Neutrophil (primary cell): ENCODE data around the gene PTRHD1.

Experiments used
- H3K27ac ChIP-seq: fragments of 200-600 bp; sonication (generic); 2 replicates; pipeline ENCODE4 v1.5.1; 2016; ENCODE audit warnings: mild to moderate bottlenecking, moderate library complexity
- H3K27me3 ChIP-seq: fragments of 200-600 bp; sonication (generic); 2 replicates; pipeline ENCODE4 v1.6.0; 2016; ENCODE audit warnings: mild to moderate bottlenecking
- H3K36me3 ChIP-seq: fragments of 200-600 bp; sonication (generic); 2 replicates; pipeline ENCODE4 v1.5.1; 2017
- H3K4me1 ChIP-seq, 2 experiments: fragments of 200-600 bp in 1 of 2; sonication (generic) in 1 of 2; 1 replicate in 1 of 2; 2 replicates in 1 of 2; pipeline versions ENCODE4 v1.5.1 to v1.6.1; 2013 to 2016; ENCODE audit warnings: low read depth in 1 of 2, low read length in 1 of 2, mild to moderate bottlenecking in 1 of 2, moderate library complexity in 1 of 2; ENCODE audit not compliant: control insufficient read depth in 1 of 2, insufficient read depth in 1 of 2
- H3K4me3 ChIP-seq, 2 experiments: fragments of 200-600 bp in 1 of 2; sonication (generic) in 1 of 2; 1 replicate in 1 of 2; 2 replicates in 1 of 2; pipeline ENCODE4 v1.5.1; 2013 to 2016; ENCODE audit warnings: low read depth in 1 of 2, low read length in 1 of 2, mild to moderate bottlenecking in 1 of 2, moderate library complexity in 1 of 2
- H3K9me3 ChIP-seq: fragments of 200-600 bp; sonication (generic); 2 replicates; pipeline ENCODE4 v1.5.1; 2016
- CTCF ChIP-seq: fragments of 200-600 bp; sonication (generic); IDR thresholded peaks from 2 replicates; pipeline ENCODE4 v1.5.1; 2016; ENCODE audit warnings: antibody characterized with exemption

The PTRHD1 gene

DNA sequence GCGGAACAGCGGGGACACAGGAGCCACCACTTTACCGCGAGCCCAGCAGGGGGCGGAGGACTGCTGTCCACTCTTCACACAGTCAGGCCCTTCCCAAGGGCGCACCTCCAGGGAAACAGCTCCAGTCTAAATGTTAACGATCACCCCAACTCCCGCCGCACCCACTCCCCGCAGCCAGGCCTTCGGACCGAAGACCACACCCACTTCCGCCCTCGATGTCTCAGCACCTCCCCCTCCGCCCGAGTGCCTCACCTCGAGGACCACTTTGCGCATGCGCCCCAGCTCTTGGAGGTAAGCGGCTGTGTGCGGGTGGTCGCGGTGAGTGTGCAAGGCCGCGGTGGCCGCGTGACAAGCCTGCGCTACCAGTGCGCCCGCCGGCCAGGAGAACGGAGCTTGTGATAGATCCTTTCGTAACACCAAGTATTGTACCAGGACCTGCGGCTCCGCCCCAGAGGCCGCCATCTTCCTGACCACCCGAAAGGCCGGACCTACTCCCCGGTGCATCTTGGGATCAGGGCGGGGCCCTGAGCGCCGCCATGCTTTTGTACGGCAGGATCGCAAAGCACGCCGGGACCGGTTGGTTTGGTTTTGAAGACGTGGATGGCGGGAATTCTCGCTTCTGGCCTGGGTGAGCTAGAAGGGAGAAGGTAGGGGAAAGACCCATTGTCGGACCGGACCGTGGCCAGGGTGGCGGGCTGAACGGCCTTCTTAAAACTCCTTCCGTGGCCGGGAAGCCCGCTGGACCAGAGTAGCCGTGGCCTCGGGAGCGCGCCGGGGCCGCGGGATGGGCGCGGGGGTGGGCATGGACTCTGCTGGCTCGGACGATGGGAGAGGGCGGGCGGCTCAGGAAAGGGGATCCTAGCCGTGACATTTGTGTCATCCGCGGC is at the start of gene PTRHD1, which contains the start of gene CENPO:
Gene PTRHD1 (minus strand): TSS at position 518 of the 887 bp plus-strand sequence. CDS start 14 bp downstream, at position 504.
Gene CENPO (plus strand): TSS at position 552 of the 887 bp plus-strand sequence. CDS start 495 bp downstream, outside the sequence.
- Histone ChIP-seq H3K27ac (peak within 1 kb of the TSS; percentile 91), H3K4me3 (peak within 1 kb of the TSS; percentile 96 to 99), H3K27me3 (no peaks in the 10 kb centered on the region), H3K9me3 (no peaks in the 10 kb centered on the region), H3K4me1 (peaks cover 20 to 21% of the 10 kb centered on the region in 2 experiments), H3K36me3 (no peaks in the 10 kb centered on the region)
- peak; percentile 45 for TF ChIP-seq CTCF

DNA sequence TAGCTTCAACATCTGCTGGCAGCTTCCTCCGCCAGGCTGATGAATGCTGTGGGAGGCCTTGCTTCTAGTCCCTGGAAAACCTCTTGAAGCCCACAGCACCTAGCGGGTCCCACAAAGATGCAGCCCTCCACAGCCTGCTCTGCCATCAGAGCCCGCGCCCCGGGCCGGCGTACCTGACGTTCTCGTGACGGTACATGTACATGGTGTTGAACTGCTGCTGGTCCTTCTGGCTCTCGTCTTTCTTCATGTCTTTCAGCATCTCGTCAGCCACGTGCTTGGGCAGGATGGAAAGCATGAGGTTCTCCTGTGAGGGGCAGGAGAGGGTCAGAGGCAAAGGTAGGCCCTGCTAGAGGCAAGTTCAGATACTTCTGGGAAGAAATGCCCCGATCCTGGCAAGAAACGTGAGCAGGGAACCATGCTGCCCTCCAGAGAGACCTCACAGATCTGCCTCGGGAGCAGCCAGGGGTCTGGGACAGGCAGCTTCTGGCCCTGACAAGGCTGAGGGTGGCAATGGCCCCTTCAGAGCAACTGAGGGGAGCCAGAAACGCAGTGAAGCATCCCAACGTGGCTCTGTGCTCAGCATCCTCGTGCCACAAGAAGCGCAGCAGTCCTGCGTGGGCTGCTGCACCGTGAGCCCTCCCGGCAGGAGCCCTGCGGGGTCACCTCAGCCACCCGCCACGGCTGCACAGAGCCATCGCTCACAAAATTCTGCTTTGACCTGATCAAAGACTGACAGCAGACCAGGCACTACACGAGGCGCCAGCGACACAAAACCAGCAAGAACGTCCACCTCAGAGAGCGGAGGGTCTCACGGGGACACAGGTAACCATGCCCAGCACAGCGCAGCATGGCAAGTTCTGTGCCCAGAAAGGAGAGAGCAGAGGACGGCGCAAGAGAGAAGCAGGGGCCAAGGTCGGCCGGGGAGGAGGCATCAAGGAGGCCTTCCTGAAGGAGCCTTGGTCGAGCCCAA is 49.2 kb upstream of the PTRHD1 start:
- no peaks in the 10 kb centered on the region for H3K36me3 ChIP-seq
- no peaks in the 10 kb centered on the region for H3K27me3 ChIP-seq
- no peaks in the 10 kb centered on the region for H3K9me3 ChIP-seq
- H3K27ac ChIP-seq = no peak overlapping the region
- no peaks in the 10 kb centered on the region for H3K4me1 ChIP-seq
- H3K4me3 ChIP-seq = no peak overlapping the region
- TF ChIP-seq CTCF = no peak

DNA sequence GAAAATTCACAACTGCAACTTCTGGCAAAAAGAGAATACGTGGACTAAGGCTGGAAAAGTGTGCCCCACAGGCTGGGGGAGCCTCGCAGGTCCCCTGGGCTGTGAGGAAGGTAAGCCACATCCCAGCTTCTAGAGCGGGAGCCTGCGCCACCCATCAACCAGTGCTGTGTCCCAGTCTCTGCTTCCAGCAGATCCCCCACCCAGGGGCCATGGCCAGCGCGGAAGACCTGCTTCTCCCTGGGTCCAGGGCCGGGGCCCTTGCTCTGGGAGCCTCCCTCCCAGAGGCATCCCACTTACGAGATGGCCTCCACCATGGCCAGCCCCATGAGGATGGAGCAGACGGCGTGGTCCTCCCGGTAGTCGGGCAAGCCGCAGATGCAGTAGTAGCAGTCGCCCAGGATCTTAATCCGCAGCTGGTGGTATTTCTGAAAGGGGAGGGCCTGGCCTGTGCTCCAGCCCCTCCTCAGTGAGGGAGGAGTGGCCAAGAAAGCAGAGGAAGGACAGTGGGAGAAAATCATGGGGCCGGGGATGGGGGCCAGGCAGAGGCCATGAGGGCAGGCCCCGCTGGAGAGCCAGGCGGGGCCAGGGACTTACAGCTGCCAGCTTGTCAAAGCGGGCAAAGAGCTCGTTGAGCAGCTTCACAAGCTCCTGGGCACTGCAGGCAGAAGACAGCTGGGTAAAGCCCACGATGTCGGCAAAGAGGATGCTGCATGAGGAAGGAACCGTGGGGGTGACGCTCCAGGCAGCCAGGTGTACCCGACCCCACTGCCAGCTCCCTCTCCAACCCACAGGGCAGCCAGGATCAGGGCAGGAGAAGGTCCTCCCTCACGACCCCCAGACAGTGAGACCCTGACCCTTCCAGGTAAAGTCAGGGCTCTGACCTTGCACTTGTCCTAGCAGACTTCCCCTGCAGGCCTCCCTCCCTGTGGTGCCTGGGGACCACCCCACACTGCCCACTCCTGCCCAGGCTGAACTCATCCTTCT is 48.1 kb upstream of the PTRHD1 start:
- no peak overlapping the region for H3K4me3 ChIP-seq
- no peaks in the 10 kb centered on the region for H3K27me3 ChIP-seq
- H3K36me3 ChIP-seq = no peaks in the 10 kb centered on the region
- no peak for TF ChIP-seq CTCF
- no peak overlapping the region for H3K27ac ChIP-seq
- H3K9me3 ChIP-seq = no peaks in the 10 kb centered on the region
- H3K4me1 ChIP-seq = no peaks in the 10 kb centered on the region

DNA sequence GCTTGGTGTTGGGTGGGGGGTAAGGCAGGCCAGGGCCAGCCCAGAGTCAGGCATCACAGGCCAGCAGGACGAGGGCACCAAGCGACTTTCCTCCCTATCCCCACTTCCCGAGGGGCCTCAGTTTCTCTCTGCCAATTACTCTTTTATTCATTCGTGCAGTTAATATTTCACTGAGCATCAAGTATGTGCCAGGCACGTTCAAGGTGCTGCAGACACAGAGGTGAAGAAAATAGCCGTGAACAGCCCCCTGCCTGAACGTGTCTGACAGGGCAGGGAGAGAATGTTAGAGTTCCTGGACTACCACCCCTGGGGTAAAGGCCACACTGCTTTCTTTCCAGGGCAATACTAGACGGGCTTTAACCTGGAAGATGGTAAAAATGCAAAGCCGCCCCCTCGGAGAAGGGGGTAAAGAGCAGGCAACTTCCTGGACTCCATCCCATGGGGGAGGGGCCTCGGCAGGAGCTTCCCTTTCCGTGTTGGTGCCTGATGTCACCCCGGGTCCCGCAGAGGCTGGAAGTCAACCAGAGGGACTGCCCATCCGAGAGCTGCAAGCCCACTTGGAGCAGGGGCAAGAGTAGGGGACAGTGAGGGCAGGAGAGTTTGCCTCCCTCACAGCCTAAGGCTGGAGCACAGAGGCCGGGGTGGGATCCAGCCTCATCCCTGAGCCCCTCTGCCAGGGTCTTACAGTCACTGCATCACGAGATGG is 47.1 kb upstream of the PTRHD1 start:
- H3K36me3 ChIP-seq = no peaks in the 10 kb centered on the region
- TF ChIP-seq CTCF = no peak

More for the DNA sequence above, 47.1 kb upstream of the PTRHD1 start:
- no peak overlapping the region for H3K27ac ChIP-seq
- H3K4me1 ChIP-seq = no peaks in the 10 kb centered on the region
- H3K4me3 ChIP-seq = no peak overlapping the region
- H3K27me3 ChIP-seq = no peaks in the 10 kb centered on the region
- H3K9me3 ChIP-seq = no peaks in the 10 kb centered on the region
